HEK293T (cell line): ENCODE data around the gene ARMC5.
A peak's percentile ranks its signal among the peaks of the same experiment; 100 is the strongest.

Experiments used
- CTCF ChIA-PET: fragments of 350-600 bp; formaldehyde crosslinking; extraction: SDS; loops from one replicate; lab custom pipeline; 2021; ENCODE audit warnings: antibody characterized with exemption, inconsistent platforms; lab: Yijun Ruan, JAX
- POLR2A ChIA-PET: fragments of 350-600 bp; formaldehyde crosslinking; extraction: SDS; loops from one replicate; lab custom pipeline; 2020; ENCODE audit warnings: antibody characterized with exemption, inconsistent platforms; lab: Yijun Ruan, JAX
- DNase-seq: peaks from one replicate; pipeline ENCODE4 v3.0.0; 2012; ENCODE audit warnings: mixed read lengths; ENCODE audit errors: extremely low spot score
- ARNT ChIP-seq: fragments of 450-650 bp; IDR thresholded peaks from 2 replicates; pipeline ENCODE4 v1.6.1; 2017; ENCODE audit warnings: mild to moderate bottlenecking
- BHLHE40 ChIP-seq: fragments of 450-650 bp; IDR thresholded peaks from 2 replicates; pipeline ENCODE4 v1.6.1; 2016; ENCODE audit warnings: mild to moderate bottlenecking, moderate library complexity, borderline replicate concordance
- CTBP1 ChIP-seq: fragments of 450-650 bp; IDR thresholded peaks from 2 replicates; pipeline ENCODE4 v1.6.1; 2016; ENCODE audit warnings: borderline replicate concordance
- ELF4 ChIP-seq: fragments of 450-650 bp; IDR thresholded peaks from 2 replicates; pipeline ENCODE4 v1.6.1; 2017; ENCODE audit warnings: antibody characterized with exemption
- FOXA1 ChIP-seq: fragments of 450-650 bp; IDR thresholded peaks from 2 replicates; pipeline ENCODE4 v1.6.1; 2016; ENCODE audit warnings: mild to moderate bottlenecking
- FOXK2 ChIP-seq: fragments of 450-650 bp; IDR thresholded peaks from 2 replicates; pipeline ENCODE4 v1.6.1; 2016; ENCODE audit warnings: mild to moderate bottlenecking
- FOXM1 ChIP-seq: fragments of 450-650 bp; IDR thresholded peaks from 2 replicates; pipeline ENCODE4 v1.6.1; 2017; ENCODE audit warnings: mild to moderate bottlenecking, borderline replicate concordance
- HDGF ChIP-seq: fragments of 450-650 bp; IDR thresholded peaks from 2 replicates; pipeline ENCODE4 v1.6.1; 2017; ENCODE audit warnings: antibody characterized with exemption, borderline replicate concordance
- L3MBTL2 ChIP-seq: fragments of 450-650 bp; conservative IDR thresholded peaks from 2 replicates; pipeline ENCODE4 v1.6.1; 2016; ENCODE audit warnings: mild to moderate bottlenecking
- LEF1 ChIP-seq: fragments of 450-650 bp; IDR thresholded peaks from 2 replicates; pipeline ENCODE4 v1.6.1; 2017; ENCODE audit warnings: mild to moderate bottlenecking, borderline replicate concordance
- NFRKB ChIP-seq: fragments of 450-650 bp; IDR thresholded peaks from 2 replicates; pipeline ENCODE4 v1.6.1; 2016; ENCODE audit warnings: mild to moderate bottlenecking, moderate library complexity
- PKNOX1 ChIP-seq: fragments of 450-650 bp; IDR thresholded peaks from 2 replicates; pipeline ENCODE4 v1.6.1; 2016
- SP1 ChIP-seq: fragments of 450-650 bp; IDR thresholded peaks from 2 replicates; pipeline ENCODE4 v1.6.1; 2017
- SUZ12 ChIP-seq: fragments of 450-650 bp; IDR thresholded peaks from 2 replicates; pipeline ENCODE4 v1.6.1; 2016; ENCODE audit warnings: mild to moderate bottlenecking
- TARDBP ChIP-seq: fragments of 450-650 bp; IDR thresholded peaks from 2 replicates; pipeline ENCODE4 v1.6.1; 2016
- ZNF384 ChIP-seq: fragments of 450-650 bp; IDR thresholded peaks from 2 replicates; pipeline ENCODE4 v1.6.1; 2016

Gene ARMC5

GRCh38 chr16:31458844-31459686 lies at the start of gene ARMC5:
ARMC5 (plus strand) TSS chr16:31459501; CDS start chr16:31459525, 24 bp downstream.
- POLR2A ChIA-PET, result interaction anchor here (0.8 to 5.4 kb wide), 13 partner anchors 10 to 415 kb away, joined by 3 to 27 read pairs (median 6); partner anchors contain the start of genes KAT8, RUSF1, SLC5A2 and TGFB1I1
- TF ChIP-seq LEF1, result no peak
- TF ChIP-seq L3MBTL2, result peak; percentile 98
- peak; percentile 89 for TF ChIP-seq ELF4
- CTCF ChIA-PET, result interaction anchor here (1.3 kb wide), 1 partner anchor 15 kb away, joined by 5 read pairs; no protein-coding TSS in a partner anchor
- peak; percentile 85 for DNase-seq

- ChIA-PET POLR2A (no interaction called here), CTCF (no interaction called here)
- no peak for TF ChIP-seq NFRKB
- no peak for DNase-seq
These were observed 49.2 kb upstream of the ARMC5 start for GRCh38 chr16:31410082-31410481.

GRCh38 chr16:31411024-31411844 lies 48.1 kb upstream of the ARMC5 start:
- ChIA-PET POLR2A (no interaction called here), CTCF (no interaction called here)
- TF ChIP-seq LEF1 (no peak), L3MBTL2 (no peak), PKNOX1 (no peak), HDGF (no peak), NFRKB (no peak), SUZ12 (no peak), TARDBP (no peak), FOXM1 (no peak), SP1 (no peak), FOXK2 (no peak), FOXA1 (no peak), CTBP1 (no peak), ZNF384 (no peak), BHLHE40 (no peak), ELF4 (no peak), ARNT (no peak)
- DNase-seq, result no peak

GRCh38 chr16:31412750-31413149 lies 46.6 kb upstream of the ARMC5 start:
- DNase-seq, result no peak
- ChIA-PET POLR2A (no interaction called here), CTCF (no interaction called here)
- TF ChIP-seq SUZ12, result no peak
- no peak for TF ChIP-seq NFRKB
- no peak for TF ChIP-seq ELF4
- no peak for TF ChIP-seq FOXA1
- no peak for TF ChIP-seq FOXK2

GRCh38 chr16:31413381-31413780 lies 45.9 kb upstream of the ARMC5 start:
- DNase-seq, result no peak
- ChIA-PET POLR2A (no interaction called here), CTCF (no interaction called here)

GRCh38 chr16:31413943-31414342 lies 45.4 kb upstream of the ARMC5 start:
- TF ChIP-seq HDGF, result no peak
- TF ChIP-seq LEF1, result no peak
- TF ChIP-seq SUZ12, result no peak
- TF ChIP-seq PKNOX1, result no peak
- TF ChIP-seq SP1, result no peak
- TF ChIP-seq L3MBTL2, result no peak
- no peak for TF ChIP-seq BHLHE40
- no peak for TF ChIP-seq ARNT
- no peak for TF ChIP-seq TARDBP
- TF ChIP-seq ELF4, result no peak
- TF ChIP-seq ZNF384, result no peak
- no peak for TF ChIP-seq FOXM1
- TF ChIP-seq FOXA1, result no peak
- no peak for TF ChIP-seq CTBP1
- no peak for TF ChIP-seq FOXK2
- POLR2A ChIA-PET, result no interaction called here
- CTCF ChIA-PET, result no interaction called here
- no peak for DNase-seq

More at GRCh38 chr16:31413381-31413780, 45.9 kb upstream of the ARMC5 start:
- TF ChIP-seq FOXM1 (no peak), PKNOX1 (no peak), NFRKB (no peak), FOXK2 (no peak), L3MBTL2 (no peak), LEF1 (no peak), HDGF (no peak), SP1 (no peak), ELF4 (no peak), FOXA1 (no peak), ZNF384 (no peak), CTBP1 (no peak), BHLHE40 (no peak), TARDBP (no peak), ARNT (no peak), SUZ12 (no peak)
